B cell (primary cell): ENCODE measurements around the gene FLNB.

Source experiments
- CTCF ChIP-seq: fragments of 200-600 bp; IDR thresholded peaks from one replicate; pipeline ENCODE4 v1.8.0; 2022; ENCODE audit warnings: antibody characterized with exemption, mild to moderate bottlenecking
- EZH2 ChIP-seq: IDR thresholded peaks from 2 replicates; pipeline ENCODE4 v1.6.1; 2012; ENCODE audit warnings: borderline replicate concordance, low read depth, mild to moderate bottlenecking, moderate library complexity, low read length; ENCODE audit not compliant: insufficient read depth, poor library complexity, severe bottlenecking

- no peak for TF ChIP-seq CTCF
- TF ChIP-seq EZH2: no peak
These were observed 51.4 kb downstream of the FLNB start for GRCh38 chr3:58059349-58060321.
